ENCODE measurements around the gene SEPTIN1. TPM values are rescaled to one million over a fixed set of nuclear protein-coding genes. Genes with fewer than 3 reads are reported as not detected.
A peak's percentile ranks its signal among the peaks of the same experiment; 100 is the strongest.

SEPTIN1 gene
- total RNA-seq, 1 donor: 0.09 TPM

GRCh38 chr16:30418350-30419181, 36.2 kb upstream of the SEPTIN1 start:
- no peak for DNase-seq (ENCODE audit: low read depth)
- peak overlapping the region; percentile 63 for H3K4me3 ChIP-seq (ENCODE audit: low read depth, low read length)
- TF ChIP-seq, protein P1, sequence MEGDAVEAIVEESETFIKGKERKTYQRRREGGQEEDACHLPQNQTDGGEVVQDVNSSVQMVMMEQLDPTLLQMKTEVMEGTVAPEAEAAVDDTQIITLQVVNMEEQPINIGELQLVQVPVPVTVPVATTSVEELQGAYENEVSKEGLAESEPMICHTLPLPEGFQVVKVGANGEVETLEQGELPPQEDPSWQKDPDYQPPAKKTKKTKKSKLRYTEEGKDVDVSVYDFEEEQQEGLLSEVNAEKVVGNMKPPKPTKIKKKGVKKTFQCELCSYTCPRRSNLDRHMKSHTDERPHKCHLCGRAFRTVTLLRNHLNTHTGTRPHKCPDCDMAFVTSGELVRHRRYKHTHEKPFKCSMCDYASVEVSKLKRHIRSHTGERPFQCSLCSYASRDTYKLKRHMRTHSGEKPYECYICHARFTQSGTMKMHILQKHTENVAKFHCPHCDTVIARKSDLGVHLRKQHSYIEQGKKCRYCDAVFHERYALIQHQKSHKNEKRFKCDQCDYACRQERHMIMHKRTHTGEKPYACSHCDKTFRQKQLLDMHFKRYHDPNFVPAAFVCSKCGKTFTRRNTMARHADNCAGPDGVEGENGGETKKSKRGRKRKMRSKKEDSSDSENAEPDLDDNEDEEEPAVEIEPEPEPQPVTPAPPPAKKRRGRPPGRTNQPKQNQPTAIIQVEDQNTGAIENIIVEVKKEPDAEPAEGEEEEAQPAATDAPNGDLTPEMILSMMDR (IDR thresholded peaks at IDR 0.05; ENCODE audit: insufficient read depth, low read length): no peak

DNA sequence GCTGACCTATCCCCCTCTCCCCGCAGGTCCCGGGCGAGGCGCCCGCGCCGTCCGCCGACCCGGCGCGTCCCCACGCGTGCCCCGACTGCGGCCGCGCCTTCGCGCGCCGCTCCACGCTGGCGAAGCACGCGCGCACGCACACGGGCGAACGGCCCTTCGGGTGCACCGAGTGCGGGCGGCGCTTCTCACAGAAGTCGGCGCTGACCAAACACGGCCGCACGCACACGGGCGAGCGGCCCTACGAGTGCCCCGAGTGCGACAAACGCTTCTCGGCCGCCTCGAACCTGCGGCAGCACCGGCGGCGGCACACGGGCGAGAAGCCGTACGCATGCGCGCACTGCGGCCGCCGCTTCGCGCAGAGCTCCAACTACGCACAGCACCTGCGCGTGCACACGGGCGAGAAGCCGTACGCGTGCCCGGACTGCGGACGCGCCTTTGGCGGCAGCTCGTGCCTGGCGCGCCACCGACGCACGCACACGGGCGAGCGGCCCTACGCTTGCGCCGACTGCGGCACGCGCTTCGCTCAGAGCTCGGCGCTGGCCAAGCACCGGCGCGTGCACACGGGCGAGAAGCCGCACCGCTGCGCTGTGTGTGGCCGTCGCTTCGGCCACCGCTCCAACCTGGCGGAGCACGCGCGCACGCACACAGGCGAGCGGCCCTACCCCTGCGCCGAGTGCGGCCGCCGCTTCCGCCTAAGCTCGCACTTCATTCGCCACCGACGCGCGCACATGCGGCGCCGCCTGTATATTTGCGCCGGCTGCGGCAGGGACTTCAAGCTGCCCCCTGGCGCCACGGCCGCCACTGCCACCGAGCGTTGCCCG, 35.4 kb upstream of the SEPTIN1 start:
- peak overlapping the region; percentile 63 for H3K4me3 ChIP-seq (ENCODE audit: low read depth, low read length)
- TF ChIP-seq, protein P1 (IDR thresholded peaks at IDR 0.05; ENCODE audit: insufficient read depth, low read length): no peak
- peak; percentile 83 for DNase-seq (ENCODE audit: low read depth)

GRCh38 chr16:30416624-30417528, 34.5 kb upstream of the SEPTIN1 start:
- TF ChIP-seq, protein P1 (IDR thresholded peaks at IDR 0.05; ENCODE audit: insufficient read depth, low read length): no peak
- peak overlapping the region; percentile 63 for H3K4me3 ChIP-seq (ENCODE audit: low read depth, low read length)
- DNase-seq (ENCODE audit: low read depth): no peak

- DNase-seq (ENCODE audit: low read depth): no peak
- TF ChIP-seq, protein P1 (IDR thresholded peaks at IDR 0.05; ENCODE audit: insufficient read depth, low read length): no peak
- no peak overlapping the region for H3K4me3 ChIP-seq (ENCODE audit: low read depth, low read length)
Measured at GRCh38 chr16:30416047-30416603, 33.8 kb upstream of the SEPTIN1 start.

DNA sequence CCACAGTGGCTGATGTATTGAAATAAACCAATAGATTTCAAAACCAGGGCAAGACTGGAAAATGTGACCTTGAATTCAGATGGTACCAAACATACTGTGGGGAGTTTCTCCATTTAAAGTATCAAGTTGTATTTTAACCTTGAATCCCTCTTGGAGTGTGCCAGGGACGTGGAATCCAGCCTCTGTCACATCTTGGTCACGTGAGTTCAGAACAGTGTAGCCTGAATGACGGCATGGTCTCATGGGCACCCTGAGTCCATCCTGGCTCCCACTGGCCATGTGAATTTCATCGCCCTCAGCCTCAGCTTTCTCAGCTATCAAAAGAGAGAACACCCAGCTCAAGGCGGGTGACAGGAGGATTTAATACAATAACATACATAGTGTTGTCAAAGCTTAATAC, 31.8 kb upstream of the SEPTIN1 start:
- DNase-seq (ENCODE audit: low read depth): no peak
- no peak overlapping the region for H3K4me3 ChIP-seq (ENCODE audit: low read depth, low read length)
- TF ChIP-seq, protein P1 (IDR thresholded peaks at IDR 0.05; ENCODE audit: insufficient read depth, low read length): no peak
